H1 (cell line): ENCODE measurements around the gene NCAPD3. TPM values are rescaled to one million over a fixed set of nuclear protein-coding genes. Genes with fewer than 3 reads are reported as not detected.

Experiments
- CTCF ChIA-PET: fragments of 300-600 bp; sonication (Branson Sonifier 250); formaldehyde crosslinking; loops from one replicate; lab custom pipeline; 2021; ENCODE audit not compliant: partially characterized antibody; lab: Charles Lee
- POLR2A ChIA-PET: fragments of 300-600 bp; sonication (Branson Sonifier 250); formaldehyde crosslinking; loops from one replicate; lab custom pipeline; 2021; ENCODE audit warnings: inconsistent platforms; ENCODE audit not compliant: partially characterized antibody; lab: Charles Lee
- DNase-seq, 2 experiments: peaks; one replicate each; pipeline versions ENCODE4 v3.0.0 to v3.0.0-alpha.2; 2010 to 2022; ENCODE audit warnings: low spot score in 2 of 2, low read depth in 1 of 2, mixed read lengths in 1 of 2
- FAIRE-seq: peaks from 2 replicates; lab custom pipeline; 2011; peaks lifted over from hg19 to GRCh38; lab: Jason Lieb, UNC
- H2AFZ ChIP-seq: 2 replicates; pipeline ENCODE4 v1.8.1; 2012; ENCODE audit warnings: low read length, inconsistent platforms
- H2AK5ac ChIP-seq: 2 replicates; pipeline ENCODE4 v1.6.1; 2013; ENCODE audit warnings: low read depth, low read length
- H2BK120ac ChIP-seq: replicated peaks from 2 replicates; pipeline ENCODE3; 2013; ENCODE audit warnings: low read depth, low read length, inconsistent platforms
- H2BK12ac ChIP-seq: 2 replicates; pipeline ENCODE4 v1.6.1; 2013; ENCODE audit warnings: low read depth, low read length
- H2BK15ac ChIP-seq: 2 replicates; pipeline ENCODE4 v1.6.1; 2013; ENCODE audit warnings: low read length
- H2BK20ac ChIP-seq: 2 replicates; pipeline ENCODE4 v1.6.1; 2013; ENCODE audit warnings: low read length
- H2BK5ac ChIP-seq: 2 replicates; pipeline ENCODE4 v1.6.1; 2013; ENCODE audit warnings: low read depth, low read length
- H3K14ac ChIP-seq: 2 replicates; pipeline ENCODE4 v1.6.1; 2013; ENCODE audit warnings: inconsistent platforms; ENCODE audit not compliant: insufficient read length
- H3K18ac ChIP-seq: 2 replicates; pipeline ENCODE4 v1.6.1; 2013; ENCODE audit warnings: low read length; ENCODE audit errors: extremely low read depth
- H3K23ac ChIP-seq: 2 replicates; pipeline ENCODE4 v1.6.1; 2013; ENCODE audit warnings: inconsistent platforms; ENCODE audit not compliant: insufficient read length
- H3K23me2 ChIP-seq: 2 replicates; pipeline ENCODE4 v1.6.1; 2013; ENCODE audit warnings: low read depth, low read length
- H3K27ac ChIP-seq: 2 replicates; pipeline ENCODE4 v1.6.1; 2011; ENCODE audit warnings: low read depth, low read length, inconsistent platforms
- H3K27me3 ChIP-seq, 4 experiments: replicated peaks in 1 of 4; 1 replicate in 1 of 4; 2 replicates in 3 of 4; pipeline versions ENCODE4 v1.6.1 to v1.8.1; 2011 to 2013; ENCODE audit warnings: low read length in 3 of 4, mild to moderate bottlenecking in 3 of 4, inconsistent platforms in 2 of 4, mixed read lengths in 2 of 4, moderate library complexity in 1 of 4; ENCODE audit not compliant: control insufficient read depth in 3 of 4, insufficient read depth in 3 of 4; ENCODE audit errors: extremely low read depth in 1 of 4
- H3K36me3 ChIP-seq, 4 experiments: 2 replicates each; pipeline versions ENCODE4 v1.6.1 to v1.8.1; 2011 to 2013; ENCODE audit warnings: mild to moderate bottlenecking in 4 of 4, low read length in 3 of 4, moderate library complexity in 2 of 4, control low read depth in 1 of 4, inconsistent platforms in 1 of 4; ENCODE audit not compliant: insufficient read depth in 4 of 4, control insufficient read depth in 2 of 4
- H3K4ac ChIP-seq: replicated peaks from 2 replicates; pipeline ENCODE3; 2013; ENCODE audit warnings: low read length, low read depth, mixed read lengths, inconsistent platforms; ENCODE audit not compliant: insufficient read length
- H3K4me1 ChIP-seq, 4 experiments: replicated peaks in 1 of 4; 1 replicate in 1 of 4; 2 replicates in 3 of 4; pipeline versions ENCODE4 v1.6.1 to v1.8.1; 2011 to 2013; ENCODE audit warnings: low read length in 3 of 4, inconsistent platforms in 2 of 4, mixed read lengths in 1 of 4; ENCODE audit not compliant: insufficient read depth in 4 of 4, control insufficient read depth in 3 of 4
- H3K4me2 ChIP-seq, 2 experiments: 2 replicates each; pipeline versions ENCODE4 v1.6.1 to v1.8.1; 2011 to 2013; ENCODE audit warnings: low read depth in 2 of 2, low read length in 2 of 2, control low read depth in 1 of 2, inconsistent platforms in 1 of 2, mild to moderate bottlenecking in 1 of 2; ENCODE audit not compliant: insufficient read depth in 1 of 2
- H3K4me3 ChIP-seq, 4 experiments: fragments of 200-600, 300-600 bp in 1 of 4; sonication (generic), shearing (Covaris generic), sonication (Bioruptor Twin) in 1 of 4; 2 replicates each; pipeline versions ENCODE4 v1.5.1 to v1.8.1; 2011 to 2016; ENCODE audit warnings: low read length in 4 of 4, low read depth in 3 of 4, control low read depth in 2 of 4, inconsistent platforms in 2 of 4, mild to moderate bottlenecking in 2 of 4, mixed read lengths in 1 of 4, moderate library complexity in 1 of 4; ENCODE audit not compliant: insufficient read depth in 2 of 4; ENCODE audit errors: extremely low read depth in 1 of 4
- H3K56ac ChIP-seq: replicated peaks from 2 replicates; pipeline ENCODE3; 2013; ENCODE audit warnings: low read depth, mild to moderate bottlenecking, mixed read lengths, low read length, inconsistent platforms; ENCODE audit not compliant: insufficient read length
- H3K79me1 ChIP-seq: 2 replicates; pipeline ENCODE4 v1.6.1; 2013; ENCODE audit warnings: low read depth, low read length, control low read depth
- H3K79me2 ChIP-seq, 2 experiments: 2 replicates each; pipeline versions ENCODE4 v1.6.1 to v1.8.1; 2012 to 2013; ENCODE audit warnings: low read length in 2 of 2, mild to moderate bottlenecking in 2 of 2, inconsistent platforms in 1 of 2; ENCODE audit not compliant: insufficient read depth in 2 of 2, control insufficient read depth in 1 of 2
- H3K9ac ChIP-seq, 4 experiments: replicated peaks in 1 of 4; 1 replicate in 1 of 4; 2 replicates in 3 of 4; pipeline versions ENCODE4 v1.6.1 to v1.8.1; 2011 to 2013; ENCODE audit warnings: low read depth in 3 of 4, low read length in 3 of 4, control low read depth in 2 of 4, mild to moderate bottlenecking in 2 of 4, moderate library complexity in 2 of 4, inconsistent platforms in 1 of 4; ENCODE audit errors: extremely low read depth in 1 of 4
- H3K9me3 ChIP-seq, 2 experiments: 2 replicates each; pipeline versions ENCODE4 v1.6.1 to v1.8.1; 2012 to 2013; ENCODE audit warnings: mild to moderate bottlenecking in 2 of 2, moderate library complexity in 2 of 2, control low read depth in 1 of 2, inconsistent platforms in 1 of 2, low read depth in 1 of 2, low read length in 1 of 2, mixed read lengths in 1 of 2; ENCODE audit not compliant: insufficient read depth in 2 of 2
- H4K20me1 ChIP-seq, 2 experiments: replicated peaks in 1 of 2; 2 replicates each; pipeline versions ENCODE3 to v1.8.1; 2011 to 2013; ENCODE audit warnings: inconsistent platforms in 2 of 2, low read length in 2 of 2, mild to moderate bottlenecking in 1 of 2; ENCODE audit not compliant: insufficient read depth in 2 of 2, control insufficient read depth in 1 of 2
- H4K5ac ChIP-seq: 2 replicates; pipeline ENCODE4 v1.6.1; 2013; ENCODE audit warnings: low read length, low read depth, mixed read lengths, inconsistent platforms; ENCODE audit not compliant: insufficient read length
- H4K8ac ChIP-seq: 2 replicates; pipeline ENCODE4 v1.8.0; 2013; ENCODE audit warnings: mild to moderate bottlenecking, moderate library complexity, low read length, inconsistent platforms; ENCODE audit not compliant: insufficient read depth; ENCODE audit errors: extremely low read depth
- H4K91ac ChIP-seq: replicated peaks from 2 replicates; pipeline ENCODE3; 2013; ENCODE audit warnings: low read length, mixed read lengths, inconsistent platforms; ENCODE audit not compliant: insufficient read length
- WGBS, 2 experiments: shearing (Covaris generic) in 1 of 2; methylation state at CpG; one replicate each; pipeline versions ENCODE4 v1.1.6 to v1.1.7; 2013 to 2015; ENCODE audit warnings: low lambda C conversion rate in 2 of 2, mixed read lengths in 2 of 2, inconsistent platforms in 1 of 2, low coverage in 1 of 2, missing lambda C conversion rate in 1 of 2; ENCODE audit not compliant: insufficient replicate concordance in 2 of 2, insufficient coverage in 1 of 2, insufficient read length in 1 of 2; ENCODE audit errors: extremely low coverage in 1 of 2, missing lambda C conversion rate in 1 of 2; 5-methylcytosine and 5-hydroxymethylcytosine counted together
- polyA plus RNA-seq, 7 experiments: library from polyadenylated mRNA; depleted of rRNA in 3 of 7; stranded (reverse) in 5 of 7; unstranded in 2 of 7; fragments of >200 nt in 5 of 7; fragments of 200-250 nt in 2 of 7; gene quantifications; 1 replicate in 5 of 7; 2 replicates in 1 of 7; 4 replicates in 1 of 7; pipeline versions ENCODE4 v1.2.1 to v1.2.3, GENCODE V29; 2011 to 2013; ENCODE audit warnings: missing spikeins in 2 of 7, mixed read lengths in 2 of 7
- total RNA-seq: library from RNA; stranded (reverse); fragmentation: NEBNext Ultra II Directional; extraction: Animal tissue kit (Norgen Biotek cat#: 25700); gene quantifications from 2 replicates; pipeline ENCODE4 v1.2.1, GENCODE V29; 2021

Gene NCAPD3
- total and polyA plus RNA-seq, 2 of the 8 experiments (the other 6 are each of a cell fraction or from before 2014, with no cell fraction given), result 26.5 to 55.2 TPM

GRCh38 chr11:134144744-134145143 is 79.0 kb downstream of the NCAPD3 start:
- Histone ChIP-seq H3K18ac (no peak overlapping the region), H2BK5ac (no peak overlapping the region), H2BK15ac (no peak overlapping the region), H4K8ac (no peak overlapping the region), H3K79me2 (no peaks in the 10 kb centered on the region), H3K56ac (no peak overlapping the region), H2BK20ac (no peak overlapping the region), H4K20me1 (peaks cover 0 to 4% of the 10 kb centered on the region in 2 experiments), H3K79me1 (no peaks in the 10 kb centered on the region; the same call in 1 of the 2 replicates), H3K23me2 (no peaks in the 10 kb centered on the region), H3K9ac (no peak overlapping the region), H2AFZ (no peak overlapping the region), H3K4me2 (no peak overlapping the region), H2AK5ac (no peak overlapping the region), H3K4ac (no peak overlapping the region), H2BK120ac (no peak overlapping the region), H3K36me3 (peaks cover 7 to 74% (median 27%) of the 10 kb centered on the region in 4 experiments; a peak in 6 of 8 replicates), H2BK12ac (no peak overlapping the region), H4K91ac (no peak overlapping the region), H4K5ac (no peak overlapping the region), H3K9me3 (peaks cover 36 to 39% of the 10 kb centered on the region in 2 experiments), H3K14ac (no peak overlapping the region), H3K27ac (no peak overlapping the region), H3K4me3 (no peak overlapping the region), H3K4me1 (no peaks in the 10 kb centered on the region), H3K23ac (no peak overlapping the region), H3K27me3 (no peaks in the 10 kb centered on the region)
- no peak for DNase-seq
- ChIA-PET CTCF (interaction anchor here (0.8 to 1.3 kb wide), 3 partner anchors 8 to 217 kb away, joined by 3 to 4 read pairs (median 3); no protein-coding TSS in a partner anchor), POLR2A (no interaction called here)
- 90% methylated on average over 5 of the region's 5 CpGs; no CpG with 5 or more reads in 1 of the 2 experiments for WGBS, 2 experiments
- no peak for FAIRE-seq
